ENCODE data around the gene TEDDM1.

GRCh38 chr1:182397653-182398393 lies 2.6 kb downstream of the TEDDM1 start:
- TF ChIP-seq, protein P1, sequence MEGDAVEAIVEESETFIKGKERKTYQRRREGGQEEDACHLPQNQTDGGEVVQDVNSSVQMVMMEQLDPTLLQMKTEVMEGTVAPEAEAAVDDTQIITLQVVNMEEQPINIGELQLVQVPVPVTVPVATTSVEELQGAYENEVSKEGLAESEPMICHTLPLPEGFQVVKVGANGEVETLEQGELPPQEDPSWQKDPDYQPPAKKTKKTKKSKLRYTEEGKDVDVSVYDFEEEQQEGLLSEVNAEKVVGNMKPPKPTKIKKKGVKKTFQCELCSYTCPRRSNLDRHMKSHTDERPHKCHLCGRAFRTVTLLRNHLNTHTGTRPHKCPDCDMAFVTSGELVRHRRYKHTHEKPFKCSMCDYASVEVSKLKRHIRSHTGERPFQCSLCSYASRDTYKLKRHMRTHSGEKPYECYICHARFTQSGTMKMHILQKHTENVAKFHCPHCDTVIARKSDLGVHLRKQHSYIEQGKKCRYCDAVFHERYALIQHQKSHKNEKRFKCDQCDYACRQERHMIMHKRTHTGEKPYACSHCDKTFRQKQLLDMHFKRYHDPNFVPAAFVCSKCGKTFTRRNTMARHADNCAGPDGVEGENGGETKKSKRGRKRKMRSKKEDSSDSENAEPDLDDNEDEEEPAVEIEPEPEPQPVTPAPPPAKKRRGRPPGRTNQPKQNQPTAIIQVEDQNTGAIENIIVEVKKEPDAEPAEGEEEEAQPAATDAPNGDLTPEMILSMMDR (IDR thresholded peaks at IDR 0.05), result no peak
- TF ChIP-seq POLR2A (IDR thresholded peaks at IDR 0.05), result no peak
